OCI-LY3 (cell line): ENCODE data around the gene CREB3L1.

Experiments used
- H2AFZ ChIP-seq: fragments of 200-600, 300-600 bp; shearing (Covaris generic); 2 replicates; pipeline ENCODE4 v1.6.0; 2014; ENCODE audit warnings: antibody characterized with exemption, low read depth, low read length
- H3K27ac ChIP-seq: fragments of 200-600, 300-600 bp; sonication (generic); 2 replicates; pipeline ENCODE4 v1.5.1; 2014; ENCODE audit warnings: mild to moderate bottlenecking, low read length, moderate library complexity, mixed read lengths
- H3K27me3 ChIP-seq: fragments of 200-600, 300-600 bp; sonication (generic); 2 replicates; pipeline ENCODE4 v1.6.1; 2014; ENCODE audit warnings: low read depth, low read length, mixed read lengths
- H3K36me3 ChIP-seq: fragments of 200-600, 300-600 bp; sonication (generic); replicated peaks from 2 replicates; pipeline ENCODE3; 2014; ENCODE audit warnings: low read depth, low read length, mixed read lengths
- H3K4me1 ChIP-seq: fragments of 300-600, 200-600 bp; sonication (generic); 2 replicates; pipeline ENCODE4 v1.6.1; 2014; ENCODE audit warnings: low read length, mixed read lengths
- H3K4me2 ChIP-seq: fragments of 200-600, 300-600 bp; sonication (generic); 2 replicates; pipeline ENCODE4 v1.6.1; 2014; ENCODE audit warnings: low read length, mixed read lengths
- H3K4me3 ChIP-seq: fragments of 300-600, 200-600 bp; sonication (generic); 2 replicates; pipeline ENCODE4 v1.5.1; 2014; ENCODE audit warnings: antibody characterized with exemption, mild to moderate bottlenecking, low read length, moderate library complexity
- H3K79me2 ChIP-seq: fragments of 300-600, 200-600 bp; shearing (Covaris generic); 2 replicates; pipeline ENCODE4 v1.6.1; 2014; ENCODE audit warnings: mild to moderate bottlenecking, low read length, mixed read lengths
- H3K9ac ChIP-seq: fragments of 300-600, 200-600 bp; shearing (Covaris generic); 2 replicates; pipeline ENCODE4 v1.6.0; 2014; ENCODE audit warnings: mild to moderate bottlenecking, low read length, moderate library complexity
- H3K9me3 ChIP-seq: fragments of 200-600, 300-600 bp; shearing (Covaris generic); 2 replicates; pipeline ENCODE4 v1.6.1; 2014; ENCODE audit warnings: low read length, mixed read lengths; ENCODE audit not compliant: insufficient read depth
- H4K20me1 ChIP-seq: fragments of 200-600, 300-600 bp; sonication (generic); 2 replicates; pipeline ENCODE4 v1.6.1; 2016; ENCODE audit warnings: low read length, mixed read lengths; ENCODE audit not compliant: insufficient read depth
- EZH2phosphoT487 ChIP-seq: fragments of 200-600 bp; shearing (Covaris generic); IDR thresholded peaks from 2 replicates; pipeline ENCODE4 v1.6.1; 2018; ENCODE audit warnings: antibody characterized with exemption, mixed run types, low read depth
- TF ChIP-seq, protein P1 (sequence below): fragments of 200-600, 300-600 bp; sonication (generic); IDR thresholded peaks from 2 replicates; pipeline ENCODE4 v1.5.1; 2014; ENCODE audit warnings: antibody characterized with exemption, low read length, low read depth

Gene CREB3L1

DNA sequence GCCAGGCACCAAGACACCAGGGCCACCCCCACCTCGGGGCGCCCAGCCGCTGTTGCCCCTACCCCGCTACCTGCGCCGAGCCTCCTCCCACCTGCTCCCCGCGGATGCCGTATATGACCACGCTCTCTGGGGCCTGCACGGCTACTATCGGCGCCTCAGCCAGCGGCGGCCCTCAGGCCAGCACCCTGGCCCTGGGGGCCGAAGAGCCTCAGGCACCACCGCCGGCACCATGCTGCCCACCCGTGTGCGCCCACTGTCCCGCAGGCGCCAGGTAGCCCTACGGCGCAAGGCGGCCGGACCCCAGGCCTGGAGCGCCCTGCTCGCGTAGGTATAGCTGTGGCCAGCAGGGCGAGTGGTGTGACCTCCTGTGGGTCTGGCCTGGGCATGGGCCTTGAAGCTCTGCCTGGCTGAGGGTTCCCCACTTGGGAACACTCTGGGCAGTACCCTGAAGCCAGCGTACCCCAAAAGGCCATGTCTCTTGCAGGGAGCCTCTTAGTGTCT is 89.2 kb downstream of the CREB3L1 start:
- peaks cover 3% of the 10 kb centered on the region for H3K4me1 ChIP-seq
- H3K4me3 ChIP-seq, result no peak overlapping the region
- H3K36me3 ChIP-seq, result peaks cover 10% of the 10 kb centered on the region
- TF ChIP-seq, protein P1, sequence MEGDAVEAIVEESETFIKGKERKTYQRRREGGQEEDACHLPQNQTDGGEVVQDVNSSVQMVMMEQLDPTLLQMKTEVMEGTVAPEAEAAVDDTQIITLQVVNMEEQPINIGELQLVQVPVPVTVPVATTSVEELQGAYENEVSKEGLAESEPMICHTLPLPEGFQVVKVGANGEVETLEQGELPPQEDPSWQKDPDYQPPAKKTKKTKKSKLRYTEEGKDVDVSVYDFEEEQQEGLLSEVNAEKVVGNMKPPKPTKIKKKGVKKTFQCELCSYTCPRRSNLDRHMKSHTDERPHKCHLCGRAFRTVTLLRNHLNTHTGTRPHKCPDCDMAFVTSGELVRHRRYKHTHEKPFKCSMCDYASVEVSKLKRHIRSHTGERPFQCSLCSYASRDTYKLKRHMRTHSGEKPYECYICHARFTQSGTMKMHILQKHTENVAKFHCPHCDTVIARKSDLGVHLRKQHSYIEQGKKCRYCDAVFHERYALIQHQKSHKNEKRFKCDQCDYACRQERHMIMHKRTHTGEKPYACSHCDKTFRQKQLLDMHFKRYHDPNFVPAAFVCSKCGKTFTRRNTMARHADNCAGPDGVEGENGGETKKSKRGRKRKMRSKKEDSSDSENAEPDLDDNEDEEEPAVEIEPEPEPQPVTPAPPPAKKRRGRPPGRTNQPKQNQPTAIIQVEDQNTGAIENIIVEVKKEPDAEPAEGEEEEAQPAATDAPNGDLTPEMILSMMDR, result no peak
- TF ChIP-seq EZH2phosphoT487, result no peak
- peaks cover 2% of the 10 kb centered on the region; the same call in 1 of the 2 replicates for H4K20me1 ChIP-seq
- no peak overlapping the region for H2AFZ ChIP-seq
- H3K9ac ChIP-seq, result no peak overlapping the region
- no peaks in the 10 kb centered on the region for H3K9me3 ChIP-seq
- no peaks in the 10 kb centered on the region for H3K27me3 ChIP-seq
- H3K79me2 ChIP-seq, result peaks cover 19% of the 10 kb centered on the region
- H3K27ac ChIP-seq, result no peak overlapping the region
- H3K4me2 ChIP-seq, result no peak overlapping the region

DNA sequence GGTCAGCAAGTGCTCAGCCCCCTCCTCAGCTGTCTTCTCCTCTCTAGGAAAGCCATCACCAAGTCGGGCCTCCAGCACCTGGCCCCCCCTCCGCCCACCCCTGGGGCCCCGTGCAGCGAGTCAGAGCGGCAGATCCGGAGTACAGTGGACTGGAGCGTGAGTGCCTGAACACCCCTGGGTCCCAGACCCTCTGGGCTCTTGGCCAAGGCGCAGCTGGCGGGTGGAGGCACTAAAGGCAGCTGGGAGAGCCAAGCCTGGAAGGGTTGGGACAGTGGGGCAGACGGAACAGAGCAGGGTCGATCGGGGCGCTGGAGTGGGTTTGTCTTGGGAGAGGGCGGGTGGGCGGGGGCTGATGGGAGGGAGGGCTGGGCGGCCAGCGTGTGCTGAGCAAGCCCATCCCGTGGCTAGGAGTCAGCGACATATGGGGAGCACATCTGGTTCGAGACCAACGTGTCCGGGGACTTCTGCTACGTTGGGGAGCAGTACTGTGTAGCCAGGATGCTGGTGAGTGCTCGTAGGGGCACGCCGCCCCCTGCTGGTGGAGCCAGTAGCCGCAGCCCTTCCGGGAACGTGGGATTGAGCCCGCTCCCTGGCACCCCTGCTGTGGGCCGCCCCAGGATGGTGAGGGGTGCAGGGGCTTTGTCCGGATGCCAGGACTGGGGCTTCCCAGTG is 89.9 kb downstream of the CREB3L1 start:
- no peak for TF ChIP-seq EZH2phosphoT487
- TF ChIP-seq, protein P1, result peak; percentile 70
- Histone ChIP-seq H2AFZ (no peak overlapping the region), H3K4me2 (no peak overlapping the region), H3K9ac (no peak overlapping the region), H3K4me1 (no peaks in the 10 kb centered on the region), H4K20me1 (peaks cover 2% of the 10 kb centered on the region; the same call in 1 of the 2 replicates), H3K4me3 (no peak overlapping the region), H3K9me3 (no peaks in the 10 kb centered on the region), H3K27me3 (no peaks in the 10 kb centered on the region), H3K36me3 (peaks cover 10% of the 10 kb centered on the region), H3K27ac (no peak overlapping the region), H3K79me2 (peaks cover 13% of the 10 kb centered on the region)

GRCh38 chr11:46367916-46368267 is 90.4 kb downstream of the CREB3L1 start:
- H3K27me3 ChIP-seq, result no peaks in the 10 kb centered on the region
- TF ChIP-seq EZH2phosphoT487, result no peak
- no peak overlapping the region for H3K9ac ChIP-seq
- H3K36me3 ChIP-seq, result peaks cover 10% of the 10 kb centered on the region
- peaks cover 2% of the 10 kb centered on the region; the same call in 1 of the 2 replicates for H4K20me1 ChIP-seq
- H3K9me3 ChIP-seq, result no peaks in the 10 kb centered on the region
- no peak overlapping the region for H3K27ac ChIP-seq
- no peak overlapping the region for H3K4me3 ChIP-seq
- no peak overlapping the region for H3K4me2 ChIP-seq
- H3K79me2 ChIP-seq, result peaks cover 8% of the 10 kb centered on the region; the same call in 1 of the 2 replicates
- H3K4me1 ChIP-seq, result no peaks in the 10 kb centered on the region
- H2AFZ ChIP-seq, result no peak overlapping the region

GRCh38 chr11:46369458-46370152 is 92.1 kb downstream of the CREB3L1 start:
- Histone ChIP-seq H3K4me2 (no peak overlapping the region), H3K9me3 (no peaks in the 10 kb centered on the region), H3K36me3 (peaks cover 10% of the 10 kb centered on the region), H3K4me1 (no peaks in the 10 kb centered on the region), H3K27me3 (no peaks in the 10 kb centered on the region), H3K4me3 (no peak overlapping the region), H2AFZ (no peak overlapping the region), H3K9ac (no peak overlapping the region), H3K79me2 (no peaks in the 10 kb centered on the region), H4K20me1 (no peaks in the 10 kb centered on the region), H3K27ac (no peak overlapping the region)
- TF ChIP-seq EZH2phosphoT487, result no peak
- TF ChIP-seq, protein P1, result peak; percentile 67
